Mesenchymal stem cell (in vitro differentiated cells and primary cell): ENCODE results near the gene RFTN1.
A peak's percentile ranks its signal among the peaks of the same experiment; 100 is the strongest.

Source experiments
- DNase-seq: peaks from one replicate; pipeline ENCODE4 v3.0.0-alpha.2; 2013
- H2AFZ ChIP-seq: one replicate; pipeline ENCODE4 v1.6.1; 2013; ENCODE audit warnings: low read depth, mild to moderate bottlenecking, control low read depth, inconsistent platforms, low read length, moderate library complexity
- H2AK5ac ChIP-seq: 2 replicates; pipeline ENCODE4 v1.6.1; 2013; ENCODE audit warnings: low read length, moderate library complexity, mild to moderate bottlenecking, inconsistent platforms; ENCODE audit not compliant: severe bottlenecking
- H2BK120ac ChIP-seq: one replicate; pipeline ENCODE4 v1.6.1; 2013; ENCODE audit warnings: low read depth, mild to moderate bottlenecking, inconsistent platforms, low read length, moderate library complexity
- H2BK12ac ChIP-seq, 2 experiments: one replicate each; pipeline ENCODE4 v1.6.1; 2013; ENCODE audit warnings: inconsistent platforms in 2 of 2, low read length in 2 of 2, mild to moderate bottlenecking in 2 of 2, moderate library complexity in 2 of 2, control low read depth in 1 of 2
- H2BK15ac ChIP-seq: one replicate; pipeline ENCODE4 v1.6.1; 2013; ENCODE audit warnings: mild to moderate bottlenecking, low read depth, inconsistent platforms; ENCODE audit not compliant: poor library complexity, severe bottlenecking
- H2BK5ac ChIP-seq: 2 replicates; pipeline ENCODE4 v1.6.1; 2013; ENCODE audit warnings: low read depth, mild to moderate bottlenecking, low read length, control low read depth, inconsistent platforms; ENCODE audit not compliant: poor library complexity, severe bottlenecking
- H3K14ac ChIP-seq, 2 experiments: one replicate each; pipeline ENCODE4 v1.6.1; 2013; ENCODE audit warnings: inconsistent platforms in 2 of 2, low read length in 2 of 2, control low read depth in 1 of 2, mild to moderate bottlenecking in 1 of 2, moderate library complexity in 1 of 2
- H3K18ac ChIP-seq, 2 experiments: one replicate each; pipeline ENCODE4 v1.6.1; 2013; ENCODE audit warnings: inconsistent platforms in 2 of 2, low read length in 2 of 2, control low read depth in 1 of 2, low read depth in 1 of 2, mild to moderate bottlenecking in 1 of 2
- H3K23ac ChIP-seq, 2 experiments: one replicate each; pipeline ENCODE4 v1.6.1; 2013; ENCODE audit warnings: inconsistent platforms in 2 of 2, low read length in 2 of 2, mild to moderate bottlenecking in 2 of 2, moderate library complexity in 2 of 2, control low read depth in 1 of 2
- H3K27ac ChIP-seq: 2 replicates; pipeline ENCODE4 v1.5.1; 2013; ENCODE audit warnings: mild to moderate bottlenecking, moderate library complexity, low read length, control low read depth, inconsistent platforms; ENCODE audit not compliant: poor library complexity, severe bottlenecking
- H3K27me3 ChIP-seq, 2 experiments: 2 replicates each; pipeline versions ENCODE4 v1.6.1 to v1.7.0; 2013; ENCODE audit warnings: low read length in 2 of 2, mild to moderate bottlenecking in 2 of 2, moderate library complexity in 2 of 2, control low read depth in 1 of 2, inconsistent platforms in 1 of 2; ENCODE audit not compliant: control insufficient read depth in 1 of 2, insufficient read depth in 1 of 2
- H3K36me3 ChIP-seq, 2 experiments: 2 replicates each; pipeline versions ENCODE4 v1.6.1 to v1.7.0; 2013; ENCODE audit warnings: low read length in 2 of 2, control low read depth in 1 of 2, inconsistent platforms in 1 of 2, low read depth in 1 of 2, mild to moderate bottlenecking in 1 of 2; ENCODE audit not compliant: insufficient read depth in 2 of 2, control insufficient read depth in 1 of 2
- H3K4ac ChIP-seq, 2 experiments: one replicate each; pipeline ENCODE4 v1.6.1; 2013; ENCODE audit warnings: inconsistent platforms in 2 of 2, low read length in 2 of 2, mild to moderate bottlenecking in 2 of 2, moderate library complexity in 2 of 2, control low read depth in 1 of 2, low read depth in 1 of 2
- H3K4me1 ChIP-seq: 2 replicates; pipeline ENCODE4 v1.6.1; 2013; ENCODE audit warnings: low read depth, low read length, control low read depth; ENCODE audit not compliant: control insufficient read depth, insufficient read depth
- H3K4me2 ChIP-seq: 2 replicates; pipeline ENCODE4 v1.6.1; 2013; ENCODE audit warnings: low read length, mild to moderate bottlenecking, inconsistent platforms; ENCODE audit not compliant: poor library complexity, severe bottlenecking
- H3K4me3 ChIP-seq, 2 experiments: 2 replicates each; pipeline versions ENCODE4 v1.5.1 to v1.7.0; 2013; ENCODE audit warnings: low read length in 2 of 2, mild to moderate bottlenecking in 2 of 2, control low read depth in 1 of 2, low read depth in 1 of 2; ENCODE audit not compliant: insufficient read depth in 1 of 2
- H3K79me1 ChIP-seq: replicated peaks from 2 replicates; pipeline ENCODE4 v1.6.1; 2013; ENCODE audit warnings: mild to moderate bottlenecking, control low read depth, low read length, inconsistent platforms; ENCODE audit not compliant: poor library complexity, severe bottlenecking
- H3K9ac ChIP-seq: 2 replicates; pipeline ENCODE4 v1.7.0; 2013; ENCODE audit warnings: mild to moderate bottlenecking, low read length, moderate library complexity
- H3K9me3 ChIP-seq: 2 replicates; pipeline ENCODE4 v1.7.0; 2013; ENCODE audit warnings: mild to moderate bottlenecking, low read length; ENCODE audit not compliant: control insufficient read depth
- H4K8ac ChIP-seq: one replicate; pipeline ENCODE4 v1.6.1; 2013; ENCODE audit warnings: inconsistent platforms, mild to moderate bottlenecking, low read length, moderate library complexity
- H4K91ac ChIP-seq: one replicate; pipeline ENCODE4 v1.6.1; 2013; ENCODE audit warnings: mild to moderate bottlenecking, low read length, inconsistent platforms
- WGBS: methylation state at CpG from one replicate; pipeline ENCODE4 v1.1.7; 2013; ENCODE audit warnings: mixed read lengths; 5-methylcytosine and 5-hydroxymethylcytosine counted together

Gene RFTN1

DNA sequence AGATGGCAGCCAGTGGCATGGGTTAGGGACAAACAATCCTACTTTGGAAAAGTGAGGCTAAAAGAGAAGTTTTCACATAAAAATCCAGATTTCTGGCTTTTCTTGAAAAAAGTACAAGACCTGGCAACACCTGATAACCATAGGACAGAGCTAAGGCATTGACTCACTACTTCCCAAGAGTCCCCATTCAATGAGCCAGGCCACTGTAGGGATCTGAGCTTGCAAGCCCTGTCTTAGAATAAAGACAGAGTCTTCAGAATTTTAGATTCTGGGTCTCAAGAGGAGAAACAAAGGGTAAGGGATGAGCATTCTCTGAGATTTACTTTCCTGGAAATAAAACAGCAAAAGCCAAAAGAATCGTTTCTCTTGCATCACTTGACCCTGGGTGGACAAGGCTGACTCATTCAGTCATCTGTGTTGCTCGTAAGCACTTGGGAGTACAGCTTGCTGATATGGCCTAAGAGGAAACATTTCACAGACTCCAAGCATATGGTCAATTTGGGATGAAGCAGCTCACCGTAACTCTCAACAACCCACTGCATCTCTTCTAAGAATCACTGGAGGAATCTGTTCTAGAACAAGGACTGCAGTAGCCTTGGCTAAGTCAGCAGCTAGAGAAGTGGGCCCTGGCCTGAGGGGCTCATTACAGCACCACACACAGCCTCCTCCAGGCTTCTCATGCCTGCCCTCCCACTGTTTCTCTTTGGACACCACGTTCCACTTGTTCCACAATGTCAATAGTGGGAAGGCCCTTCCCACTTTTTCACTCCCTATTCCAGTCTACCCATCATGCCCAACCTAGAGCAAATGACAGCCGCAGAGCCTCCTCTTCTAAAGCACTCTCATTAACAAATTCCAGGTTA, 86.2 kb downstream of the RFTN1 start:
- H3K9me3 ChIP-seq: no peaks in the 10 kb centered on the region
- peak overlapping the region; percentile 2 for H2BK120ac ChIP-seq
- peak overlapping the region; percentile 73 for H2BK15ac ChIP-seq
- peak overlapping the region; percentile 84 to 93 for H2BK12ac ChIP-seq
- H4K91ac ChIP-seq: peak overlapping the region; percentile 5
- peaks cover 23% of the 10 kb centered on the region for H3K79me1 ChIP-seq
- H3K27ac ChIP-seq: peak overlapping the region; percentile 31
- peak overlapping the region in 1 of 2 experiments; percentile 80 for H3K14ac ChIP-seq
- H3K9ac ChIP-seq: peak overlapping the region; percentile 45
- no peak overlapping the region for H2BK5ac ChIP-seq
- H3K4ac ChIP-seq: peak overlapping the region in 1 of 2 experiments; percentile 84
- peak overlapping the region; percentile 81 for H2AK5ac ChIP-seq
- peak overlapping the region in 1 of 2 experiments; percentile 7 for H3K4me3 ChIP-seq
- H4K8ac ChIP-seq: peak overlapping the region; percentile 66
- 35% methylated on average over 5 of the region's 5 CpGs for WGBS
- H3K23ac ChIP-seq: no peak overlapping the region
- peaks cover 15 to 20% of the 10 kb centered on the region in 2 experiments for H3K36me3 ChIP-seq
- DNase-seq: peak; percentile 96
- peak overlapping the region; percentile 72 to 91 for H3K18ac ChIP-seq
- peaks cover 6% of the 10 kb centered on the region for H3K4me1 ChIP-seq
- H3K4me2 ChIP-seq: no peak overlapping the region
- H2AFZ ChIP-seq: no peak overlapping the region
- no peaks in the 10 kb centered on the region for H3K27me3 ChIP-seq

DNA sequence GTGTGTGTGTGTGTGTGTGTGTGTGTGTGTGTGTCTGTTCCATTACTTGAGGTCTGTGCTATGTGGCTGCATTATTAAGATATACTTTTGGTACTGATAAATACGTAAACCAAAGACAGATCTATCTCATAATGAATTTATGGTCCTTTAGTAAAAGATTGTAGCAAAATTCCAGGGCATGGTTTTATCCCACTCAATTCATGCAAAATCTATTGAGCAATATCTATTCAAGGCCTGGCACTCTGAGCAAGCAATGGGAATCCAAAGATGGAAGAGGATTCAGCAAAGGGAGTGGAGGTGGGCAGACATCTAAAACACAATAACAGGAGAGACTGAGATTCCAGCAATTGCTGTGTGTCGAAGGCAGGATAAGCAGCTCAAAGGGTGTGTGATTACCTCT, 86.8 kb downstream of the RFTN1 start:
- no peak overlapping the region for H3K9ac ChIP-seq
- DNase-seq: no peak
- no peak overlapping the region for H2BK120ac ChIP-seq
- H3K14ac ChIP-seq: no peak overlapping the region
- H2BK15ac ChIP-seq: no peak overlapping the region
- no peaks in the 10 kb centered on the region for H3K27me3 ChIP-seq
- H3K23ac ChIP-seq: no peak overlapping the region
- peaks cover 21% of the 10 kb centered on the region for H3K79me1 ChIP-seq
- H3K36me3 ChIP-seq: peaks cover 8 to 13% of the 10 kb centered on the region in 2 experiments
- peak overlapping the region; percentile 1 to 91 for H3K18ac ChIP-seq
- no peak overlapping the region for H3K4me2 ChIP-seq
- H3K27ac ChIP-seq: no peak overlapping the region
- peak overlapping the region; percentile 8 for H2AK5ac ChIP-seq
- H2BK5ac ChIP-seq: no peak overlapping the region
- peaks cover 6% of the 10 kb centered on the region for H3K4me1 ChIP-seq
- WGBS: 82% methylated on average over 1 of the region's 2 CpGs
- no peak overlapping the region for H4K8ac ChIP-seq
- H3K4ac ChIP-seq: peak overlapping the region in 1 of 2 experiments; percentile 43
- no peak overlapping the region for H4K91ac ChIP-seq
- no peaks in the 10 kb centered on the region for H3K9me3 ChIP-seq
- H2BK12ac ChIP-seq: peak overlapping the region; percentile 84 to 93
- peak overlapping the region in 1 of 2 experiments; percentile 7 for H3K4me3 ChIP-seq
- H2AFZ ChIP-seq: no peak overlapping the region

DNA sequence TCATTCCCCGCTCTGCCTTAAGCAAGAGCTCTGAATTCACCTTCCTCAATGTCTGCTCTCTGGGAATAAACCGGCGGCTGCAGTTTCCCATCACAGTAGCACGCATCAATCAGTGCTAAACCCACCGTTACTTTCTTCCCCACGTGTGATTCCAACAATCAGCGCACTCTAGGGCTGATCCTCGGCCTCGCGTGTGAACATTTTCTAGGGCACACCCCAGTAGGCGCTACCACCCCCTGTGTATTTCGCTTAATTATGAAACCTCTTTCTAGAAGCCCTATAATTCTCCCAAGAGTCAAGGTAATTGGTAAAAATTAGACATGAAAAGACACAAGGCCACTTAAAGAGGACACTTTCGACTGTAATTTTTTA, 87.5 kb downstream of the RFTN1 start:
- DNase-seq: no peak
- Histone ChIP-seq H3K4me3 (no peak overlapping the region), H3K23ac (no peak overlapping the region), H2BK120ac (no peak overlapping the region), H3K4me1 (peaks cover 5% of the 10 kb centered on the region), H3K14ac (no peak overlapping the region), H3K18ac (peak overlapping the region; percentile 6 to 78), H2BK12ac (peak overlapping the region; percentile 10 to 69), H4K8ac (peak overlapping the region; percentile 45), H3K27ac (no peak overlapping the region), H2BK15ac (peak overlapping the region; percentile 40), H2AK5ac (peak overlapping the region; percentile 19), H3K36me3 (peaks cover 6 to 7% of the 10 kb centered on the region in 2 experiments), H2AFZ (no peak overlapping the region), H3K4me2 (no peak overlapping the region), H3K27me3 (no peaks in the 10 kb centered on the region), H3K9me3 (no peaks in the 10 kb centered on the region), H4K91ac (no peak overlapping the region), H3K4ac (no peak overlapping the region), H2BK5ac (no peak overlapping the region), H3K9ac (no peak overlapping the region), H3K79me1 (peaks cover 21% of the 10 kb centered on the region)
- 88% methylated on average over 10 of the region's 13 CpGs for WGBS

DNA sequence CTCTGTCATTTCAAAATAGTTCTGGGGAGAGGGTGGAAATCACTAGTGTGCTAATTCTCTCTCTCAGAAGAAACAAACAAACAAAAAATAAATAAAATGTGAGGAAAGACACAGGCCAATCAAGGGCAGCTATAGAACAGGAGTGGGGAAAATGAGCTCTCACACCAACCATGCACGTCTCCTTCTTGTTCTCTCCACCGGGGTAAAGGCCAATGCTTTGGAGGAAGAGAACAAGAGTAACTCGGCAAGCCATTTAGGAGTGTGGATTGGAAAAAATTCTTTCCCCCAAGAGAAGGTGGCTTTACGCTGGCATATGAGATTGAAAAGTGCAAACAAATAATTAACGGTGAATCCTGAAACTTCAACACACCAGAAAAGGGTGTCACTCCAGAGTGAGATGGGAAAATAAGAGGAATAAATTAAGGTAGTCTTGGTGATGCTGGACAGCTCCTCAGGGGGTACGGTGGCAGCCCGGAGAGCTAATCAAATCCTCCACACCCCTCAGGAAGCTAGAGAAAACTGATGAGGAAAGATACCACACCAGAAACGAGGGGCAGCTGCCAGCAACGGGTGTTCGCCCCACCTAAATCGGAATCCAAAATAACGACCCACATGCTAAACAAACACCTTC, 88.0 kb downstream of the RFTN1 start:
- Histone ChIP-seq H2BK12ac (peak overlapping the region; percentile 10 to 69), H3K23ac (no peak overlapping the region), H2BK120ac (no peak overlapping the region), H3K9ac (no peak overlapping the region), H2AFZ (no peak overlapping the region), H2AK5ac (peak overlapping the region; percentile 19), H3K4me2 (no peak overlapping the region), H4K91ac (no peak overlapping the region), H3K14ac (no peak overlapping the region), H3K9me3 (no peaks in the 10 kb centered on the region), H3K79me1 (peaks cover 18% of the 10 kb centered on the region), H3K18ac (peak overlapping the region; percentile 30 to 78), H3K4me1 (peaks cover 5% of the 10 kb centered on the region), H2BK15ac (no peak overlapping the region), H3K27me3 (no peaks in the 10 kb centered on the region), H4K8ac (peak overlapping the region; percentile 45), H3K4me3 (no peak overlapping the region), H2BK5ac (no peak overlapping the region), H3K36me3 (peaks cover 2 to 4% of the 10 kb centered on the region in 2 experiments), H3K4ac (no peak overlapping the region), H3K27ac (no peak overlapping the region)
- 71% methylated on average over 11 of the region's 12 CpGs for WGBS
- DNase-seq: no peak
